NCI-H526 (cell line): ENCODE data around the gene DMXL2.
"Not testable (repeated sequence)": the region's sequence is repeated elsewhere in the genome, so short reads cannot be mapped to it uniquely, and the experiment has no call there.

Experiments used
- DNase-seq, 2 experiments: peaks; one replicate each; lab custom pipeline; 2025; lab: John Stamatoyannopoulos, UW

The DMXL2 gene

GRCh38 chr15:51576286-51576850, 46.2 kb downstream of the DMXL2 start:
- no peak for DNase-seq

DNA sequence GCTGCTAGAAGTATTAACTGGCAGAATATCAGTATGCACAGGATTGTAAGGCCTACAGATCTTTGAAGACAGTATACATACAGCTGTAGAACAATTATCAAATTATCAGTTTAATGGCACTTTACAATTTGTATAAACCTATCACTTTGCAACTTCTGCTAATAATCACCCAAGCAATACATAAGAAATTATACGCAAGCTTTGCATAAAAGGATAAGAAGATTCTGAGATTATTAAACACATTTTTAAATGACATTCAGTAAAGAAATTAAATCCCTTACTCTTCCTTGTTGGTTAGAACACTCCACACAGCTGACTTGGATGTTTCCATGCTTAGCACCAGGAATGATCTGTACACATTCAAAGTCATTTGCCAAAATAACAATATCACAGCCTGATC, 46.8 kb downstream of the DMXL2 start:
- no peak for DNase-seq

DNA sequence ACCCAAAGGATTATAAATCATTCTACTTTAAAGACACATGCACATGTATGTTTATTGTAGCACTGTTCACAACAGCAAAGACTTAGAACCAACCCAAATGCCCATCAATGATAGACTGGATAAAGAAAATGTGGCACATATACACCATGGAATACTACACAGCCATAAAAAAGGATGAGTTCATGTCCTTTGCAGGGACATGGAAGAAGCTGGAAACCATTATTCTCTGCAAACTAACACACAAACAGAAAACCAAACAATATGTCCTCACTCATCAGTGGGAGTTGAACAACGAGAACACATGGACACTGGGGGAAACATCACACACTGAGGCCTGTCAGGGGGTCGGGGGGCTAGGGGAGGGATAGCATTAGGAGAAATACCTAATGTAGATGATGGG, 49.2 kb downstream of the DMXL2 start:
- not testable (repeated sequence) for DNase-seq

- not testable (repeated sequence) for DNase-seq
Observed at GRCh38 chr15:51568939-51569784, 53.4 kb downstream of the DMXL2 start.

- no peak for DNase-seq
Observed at GRCh38 chr15:51561271-51561670, 61.3 kb downstream of the DMXL2 start.

- no peak for DNase-seq
Observed at GRCh38 chr15:51558876-51559275, 63.7 kb downstream of the DMXL2 start.

- DNase-seq = no peak
Observed at GRCh38 chr15:51558411-51558810, 64.2 kb downstream of the DMXL2 start.

GRCh38 chr15:51550841-51551240, 71.7 kb downstream of the DMXL2 start:
- no peak for DNase-seq

DNA sequence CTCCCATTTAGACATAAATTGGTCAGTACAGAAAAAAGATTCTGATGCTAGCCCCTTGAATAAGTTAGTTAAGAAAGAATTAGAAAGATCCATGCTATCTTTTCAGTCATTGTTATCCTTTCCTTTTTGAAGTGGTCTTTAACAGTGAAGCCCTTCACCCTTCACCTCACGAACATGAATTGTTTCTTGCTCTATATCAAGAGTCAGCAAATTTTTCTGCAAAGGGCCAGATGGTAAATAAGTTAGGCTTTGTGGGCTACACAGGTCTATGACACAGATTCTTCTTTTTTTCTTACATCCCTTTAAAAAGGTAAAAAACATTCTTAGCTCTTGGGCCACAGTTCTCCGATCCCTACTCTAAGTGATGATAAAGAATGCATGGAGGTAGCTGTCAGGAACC, 74.9 kb downstream of the DMXL2 start:
- no peak for DNase-seq

DNA sequence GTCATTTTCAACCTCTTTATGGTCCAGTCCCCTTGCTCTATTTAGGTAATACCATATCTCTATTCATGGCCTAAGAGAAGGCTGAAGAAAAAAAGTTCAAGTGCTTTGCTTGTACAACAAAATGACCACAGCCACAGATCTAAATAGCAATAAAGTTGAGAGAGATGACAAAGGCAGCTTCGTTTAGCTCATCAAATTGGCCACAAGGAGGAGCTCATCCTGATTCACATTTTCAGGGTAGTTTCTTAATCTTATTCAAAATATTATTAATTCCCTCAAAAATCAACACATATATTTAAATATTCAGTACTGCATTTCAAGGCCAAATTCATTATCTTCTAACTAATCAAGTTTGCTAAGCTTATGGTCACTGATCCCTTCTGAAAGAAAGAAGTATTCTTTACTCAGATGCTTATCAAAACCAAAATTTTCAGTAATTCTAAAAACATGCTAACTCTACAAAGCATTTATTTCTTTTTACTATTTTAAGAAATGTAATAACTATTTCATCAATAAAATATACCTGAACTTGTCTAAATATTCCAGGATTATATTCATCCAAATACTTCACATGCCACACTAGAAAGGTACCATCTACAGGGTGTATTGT, 85.5 kb downstream of the DMXL2 start:
- peak in 1 of 2 experiments; percentile 18 for DNase-seq

- DNase-seq = no peak
Observed at GRCh38 chr15:51533672-51534398, 88.7 kb downstream of the DMXL2 start.

GRCh38 chr15:51526955-51527354, 95.6 kb downstream of the DMXL2 start:
- no peak for DNase-seq

GRCh38 chr15:51524376-51524775, 98.2 kb downstream of the DMXL2 start:
- DNase-seq = no peak

DNA sequence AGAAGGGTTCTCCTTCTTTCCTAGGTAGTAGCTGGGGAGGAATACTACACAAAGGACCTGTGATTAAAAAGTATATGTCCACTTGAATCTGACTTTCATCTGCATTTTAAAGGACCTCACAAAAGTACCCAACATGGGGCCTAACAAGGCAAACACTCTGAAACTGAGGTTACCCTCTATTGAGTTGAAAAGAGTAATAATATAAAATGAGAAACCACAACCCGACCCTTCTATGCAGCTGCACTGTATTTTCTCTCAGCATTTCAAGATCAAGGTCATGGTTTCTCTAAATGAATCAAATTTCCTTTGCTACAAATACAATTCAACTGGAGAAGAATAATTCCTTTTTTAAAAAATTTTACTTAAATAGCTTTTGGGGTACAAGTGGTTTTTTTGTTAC, 106.3 kb downstream of the DMXL2 start:
- DNase-seq = no peak

DNA sequence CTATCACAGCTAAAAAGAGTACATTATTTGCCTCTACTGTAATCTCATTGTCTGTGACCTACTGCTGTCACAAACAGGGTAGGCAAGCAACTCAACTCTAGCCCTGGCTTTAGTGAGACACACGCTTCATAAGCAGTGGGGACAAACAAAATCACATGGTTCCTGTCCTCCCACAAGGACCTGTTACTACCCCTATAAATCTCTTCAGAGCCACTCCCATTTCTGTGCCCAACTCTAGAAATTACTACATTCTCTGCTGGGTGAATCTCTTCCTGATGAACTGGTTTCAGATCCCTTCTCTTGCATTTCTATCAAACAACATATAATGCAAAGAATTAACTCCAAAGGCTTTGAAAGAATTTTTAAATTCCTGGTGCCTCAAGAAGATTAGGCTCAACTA, 117.3 kb downstream of the DMXL2 start:
- no peak for DNase-seq

- no peak for DNase-seq
Observed at GRCh38 chr15:51503003-51503402, 119.6 kb downstream of the DMXL2 start.

GRCh38 chr15:51499379-51499976, 123.1 kb downstream of the DMXL2 start:
- peak; percentile 1 to 59 for DNase-seq

- DNase-seq = no peak
Observed at GRCh38 chr15:51497806-51498205, 124.8 kb downstream of the DMXL2 start.

GRCh38 chr15:51496246-51496645, 126.3 kb downstream of the DMXL2 start:
- no peak for DNase-seq

DNA sequence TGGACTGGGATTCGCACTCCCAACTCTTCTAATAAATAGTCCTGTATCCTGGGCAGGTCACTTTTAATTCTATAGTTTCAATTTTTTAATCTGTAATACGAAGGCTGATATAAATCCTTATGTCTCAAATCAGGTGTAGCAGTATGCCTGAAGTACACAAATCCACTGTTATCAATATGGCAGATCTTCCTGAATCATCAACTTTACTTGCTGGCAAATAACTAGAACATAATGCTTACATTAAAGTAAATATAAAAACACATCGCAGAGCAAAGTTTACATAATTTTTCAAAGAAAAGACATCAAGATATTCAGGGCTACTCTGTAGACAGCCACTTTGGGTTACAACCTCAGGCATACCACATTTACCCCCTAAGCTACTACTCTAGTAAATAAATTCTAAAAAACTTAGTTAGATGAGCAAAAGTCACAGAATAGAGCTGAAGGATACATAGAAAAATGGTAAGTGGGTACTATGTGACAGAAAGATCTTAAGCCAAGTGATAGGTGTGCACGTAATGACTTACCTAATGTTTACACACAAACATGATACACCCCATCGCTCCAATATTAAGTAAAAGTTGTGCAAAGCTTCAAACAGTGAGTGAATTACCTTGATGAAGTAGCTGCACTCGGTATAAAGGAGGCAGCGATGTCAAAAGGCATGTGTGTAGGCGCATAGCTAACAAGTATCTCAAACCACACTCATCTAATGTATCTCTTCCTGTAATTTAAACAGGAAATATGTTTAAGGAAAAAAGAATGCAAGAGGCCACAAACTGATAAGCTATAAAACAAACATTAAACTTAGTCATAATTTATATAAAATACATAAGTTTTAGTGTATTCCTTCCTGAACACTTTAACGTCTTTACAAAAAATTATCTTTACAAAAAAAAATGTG, 127.9 kb downstream of the DMXL2 start:
- DNase-seq = no peak

DNA sequence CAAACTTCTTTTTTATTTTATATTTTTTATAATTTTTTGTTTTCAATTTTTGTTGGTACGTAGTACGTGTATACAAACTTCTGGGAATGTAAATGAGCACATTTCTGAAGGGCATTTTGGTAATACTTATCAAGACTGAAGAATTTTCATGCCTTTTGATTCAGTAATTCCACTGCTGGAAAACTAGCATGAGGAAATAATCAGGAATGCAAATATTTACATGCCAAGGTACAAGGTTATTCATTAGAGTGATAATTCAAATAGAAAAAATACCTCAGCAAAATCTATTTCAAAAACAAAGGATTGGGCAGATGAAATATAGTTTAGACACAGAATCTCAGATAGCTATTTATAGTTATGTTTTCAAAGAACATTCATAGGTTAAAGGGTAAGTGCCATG, 128.7 kb downstream of the DMXL2 start:
- DNase-seq = no peak
